ENCODE results near the gene CERCAM.
A peak's percentile ranks its signal among the peaks of the same experiment; 100 is the strongest.
"Not testable (repeated sequence)": the region's sequence is repeated elsewhere in the genome, so short reads cannot be mapped to it uniquely, and the experiment has no call there.

The CERCAM gene

DNA sequence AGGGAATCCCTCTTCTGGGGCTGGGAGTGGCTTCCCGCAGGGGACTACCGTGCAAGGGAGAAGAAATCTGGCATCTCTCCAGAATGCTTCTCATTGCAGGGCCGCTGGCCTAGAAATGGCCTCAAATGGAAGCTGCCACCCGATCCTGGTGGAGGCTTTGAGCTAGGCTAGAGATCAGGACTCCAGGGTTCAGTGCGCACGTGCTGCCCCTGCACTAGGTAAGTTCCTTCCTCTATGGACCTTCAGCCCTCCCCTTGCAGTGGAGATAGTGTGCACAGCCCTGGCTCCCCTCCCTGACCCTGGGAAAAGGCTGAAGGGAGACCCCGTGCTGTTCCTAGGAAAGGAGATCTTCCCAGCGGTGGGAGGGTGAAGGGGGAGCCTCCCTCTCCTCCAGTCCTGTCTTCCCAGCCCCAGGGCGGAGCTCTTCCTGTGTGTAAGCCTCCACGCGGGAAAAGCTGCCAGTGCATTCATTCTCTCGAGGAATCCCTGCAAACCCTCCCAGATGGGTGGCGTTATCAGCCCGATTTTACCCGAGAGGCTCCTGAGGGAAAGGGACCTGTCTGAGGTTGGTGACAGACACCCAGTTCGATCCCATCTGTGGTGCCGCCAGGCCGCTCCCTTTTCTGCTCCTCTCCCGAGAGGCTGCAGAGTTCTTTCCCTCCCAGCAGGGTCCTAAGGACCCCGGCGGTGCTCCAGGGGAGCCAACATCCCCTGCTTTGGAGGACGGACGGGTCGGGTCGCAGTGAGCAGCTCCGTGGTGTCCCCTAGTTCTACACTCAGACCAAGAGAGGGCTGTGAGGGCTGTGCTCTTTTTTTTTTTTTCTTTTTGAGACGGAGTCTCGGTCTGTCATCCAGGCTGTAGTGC lies 1.4 kb upstream of the CERCAM start:
- Histone ChIP-seq H3K27me3 (ENCODE audit: low read depth) (no peaks in the 10 kb centered on the region), H3K4me3 (peak overlapping the region; percentile 76)
- in situ Hi-C loops (cut with MboI; ENCODE audit: low sequenced_read_pairs): no loop called here

DNA sequence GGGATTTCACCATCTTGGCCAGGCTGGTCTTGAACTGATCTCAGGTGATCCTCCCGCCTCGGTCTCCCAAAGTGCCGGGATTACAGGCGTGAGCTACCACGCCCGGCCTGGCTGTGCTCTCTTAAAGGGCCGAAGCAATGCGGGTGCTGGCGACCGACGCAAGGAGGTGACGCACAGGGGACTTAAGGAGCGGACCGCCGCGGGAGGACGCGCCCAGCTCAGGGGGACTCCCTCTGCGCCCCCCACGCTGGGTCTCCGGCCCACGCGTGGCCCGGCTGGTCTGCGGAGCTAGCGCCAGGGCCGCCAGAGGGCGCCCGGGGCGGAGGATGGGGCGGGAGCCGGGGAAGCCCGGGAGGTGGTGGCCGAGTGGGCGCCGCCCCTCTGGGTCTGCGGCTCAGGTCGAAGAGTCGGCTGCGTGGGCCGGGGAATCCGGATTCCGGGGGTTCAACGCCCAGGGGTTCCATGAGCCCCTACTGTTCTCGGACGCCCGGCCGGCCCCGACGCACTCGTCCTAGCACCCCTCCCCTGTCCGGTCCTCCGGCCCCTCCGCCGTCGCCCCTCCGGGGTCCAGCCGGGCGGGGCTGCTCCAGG lies 502 bp upstream of the CERCAM start:
- no peaks in the 10 kb centered on the region for H3K9me3 ChIP-seq
- peak overlapping the region; percentile 76 for H3K4me3 ChIP-seq
- H3K36me3 ChIP-seq (replicated peaks): peaks cover 7% of the 10 kb centered on the region; the same call in 1 of the 2 replicates
- no peaks in the 10 kb centered on the region for H3K27me3 ChIP-seq (ENCODE audit: low read depth)
- peaks cover 16% of the 10 kb centered on the region for H3K4me1 ChIP-seq
- DNase-seq (ENCODE audit: low spot score in 2 of 2): peak; percentile 56 to 85
- in situ Hi-C loops (cut with MboI; ENCODE audit: low sequenced_read_pairs): no loop called here

More for the DNA sequence above, 1.4 kb upstream of the CERCAM start:
- Histone ChIP-seq H3K36me3 (replicated peaks) (peaks cover 6% of the 10 kb centered on the region; the same call in 1 of the 2 replicates), H3K9me3 (no peaks in the 10 kb centered on the region), H3K4me1 (peaks cover 16% of the 10 kb centered on the region)
- DNase-seq (ENCODE audit: low spot score in 2 of 2): peak in 1 of 2 experiments; percentile 58

DNA sequence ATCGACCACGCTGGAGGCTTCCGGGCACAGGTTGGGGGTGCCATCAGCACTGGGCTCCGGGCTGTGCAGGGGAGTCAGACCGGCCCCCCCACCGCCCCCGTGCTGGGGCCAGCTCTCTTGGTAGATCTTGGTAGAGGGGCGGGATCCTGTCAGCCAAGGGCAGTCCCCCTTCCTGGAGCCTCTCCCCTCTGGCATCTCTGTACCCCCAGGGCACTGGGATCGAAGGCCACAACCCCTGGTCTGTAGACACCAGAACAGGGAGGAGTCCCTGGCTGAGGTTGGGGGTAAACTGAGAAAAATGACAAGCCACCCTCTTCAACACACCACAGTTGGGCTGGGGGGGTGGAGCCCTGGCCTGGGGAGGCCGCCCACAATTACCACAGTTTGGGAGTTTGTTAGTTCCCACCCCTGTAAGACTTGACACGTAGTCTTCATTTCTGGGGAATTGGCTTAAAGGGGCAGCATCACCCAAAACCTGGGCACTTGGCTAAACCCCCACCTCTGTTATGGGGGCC lies 882 bp downstream of the CERCAM start:
- DNase-seq (ENCODE audit: low spot score in 2 of 2): peak in 1 of 2 experiments; percentile 48
- H3K4me3 ChIP-seq: peak overlapping the region; percentile 76
- no peaks in the 10 kb centered on the region for H3K9me3 ChIP-seq
- H3K4me1 ChIP-seq: peaks cover 16% of the 10 kb centered on the region
- H3K27me3 ChIP-seq (ENCODE audit: low read depth): no peaks in the 10 kb centered on the region
- in situ Hi-C loops (cut with MboI; ENCODE audit: low sequenced_read_pairs): no loop called here
- peaks cover 7% of the 10 kb centered on the region; the same call in 1 of the 2 replicates for H3K36me3 ChIP-seq (replicated peaks)

DNA sequence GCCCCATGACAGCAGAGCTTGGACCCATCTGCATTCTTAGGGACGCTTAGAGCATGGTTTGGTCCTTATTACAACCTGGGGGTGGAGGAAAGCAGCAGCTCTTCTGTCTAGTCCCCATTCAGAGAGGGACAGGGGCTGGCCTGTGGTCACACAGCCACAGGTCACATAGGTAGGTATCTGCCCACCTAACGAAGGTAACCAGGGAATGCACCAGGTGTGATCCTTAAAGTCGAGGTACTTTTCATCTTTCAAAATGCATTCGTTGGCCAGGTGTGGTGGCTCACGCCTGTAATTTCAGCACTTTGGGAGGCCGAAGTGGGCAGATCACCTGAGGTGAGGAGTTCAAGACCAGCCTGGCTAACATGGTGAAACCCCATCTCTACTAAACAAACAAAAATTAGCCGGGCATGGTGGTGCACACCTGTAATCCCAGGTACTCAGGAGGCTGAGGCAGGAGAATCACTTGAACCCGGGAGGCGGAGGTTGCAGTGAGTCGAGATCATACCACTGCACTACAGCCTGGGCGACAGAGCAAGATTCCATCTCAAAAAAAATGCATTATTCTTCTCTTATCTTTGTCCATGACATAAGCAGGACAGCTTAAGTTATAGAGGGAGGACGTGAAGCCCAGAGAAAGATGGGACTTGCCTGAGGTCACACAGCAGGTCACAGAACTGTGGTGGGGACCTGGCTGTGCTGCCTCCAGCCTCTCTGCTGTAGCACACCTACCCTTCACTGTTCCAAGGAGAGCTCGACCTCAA lies 1.5 kb downstream of the CERCAM start:
- H3K36me3 ChIP-seq (replicated peaks); in situ Hi-C loops (cut with MboI; ENCODE audit: low sequenced_read_pairs); DNase-seq (ENCODE audit: low spot score in 2 of 2); H3K27me3 ChIP-seq (ENCODE audit: low read depth); H3K9me3 ChIP-seq: not testable (repeated sequence)
- peaks cover 16% of the 10 kb centered on the region for H3K4me1 ChIP-seq
- H3K4me3 ChIP-seq: peak overlapping the region; percentile 76

DNA sequence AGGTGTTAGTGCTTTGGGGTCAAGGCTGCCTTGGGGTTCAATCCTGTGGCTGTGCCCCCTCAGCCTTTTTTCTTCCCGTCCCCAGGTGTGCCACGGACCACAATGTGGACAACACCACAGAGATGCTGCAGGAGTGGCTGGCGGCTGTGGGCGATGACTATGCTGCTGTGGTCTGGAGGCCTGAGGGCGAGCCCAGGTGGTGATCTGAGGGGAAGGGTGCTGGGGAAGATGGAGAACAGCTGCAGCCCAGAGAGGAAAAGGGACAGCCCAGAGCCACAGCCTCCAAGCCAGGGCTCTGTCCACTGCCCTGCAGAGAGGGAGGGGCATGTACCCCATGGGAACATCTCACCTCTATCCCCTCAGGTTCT lies 2.1 kb downstream of the CERCAM start:
- no peak for DNase-seq (ENCODE audit: low spot score in 2 of 2)
- Histone ChIP-seq H3K36me3 (replicated peaks) (peaks cover 7% of the 10 kb centered on the region; the same call in 1 of the 2 replicates), H3K27me3 (ENCODE audit: low read depth) (no peaks in the 10 kb centered on the region), H3K4me3 (no peak overlapping the region), H3K4me1 (peaks cover 16% of the 10 kb centered on the region), H3K9me3 (no peaks in the 10 kb centered on the region)
- in situ Hi-C loops (cut with MboI; ENCODE audit: low sequenced_read_pairs): no loop called here

DNA sequence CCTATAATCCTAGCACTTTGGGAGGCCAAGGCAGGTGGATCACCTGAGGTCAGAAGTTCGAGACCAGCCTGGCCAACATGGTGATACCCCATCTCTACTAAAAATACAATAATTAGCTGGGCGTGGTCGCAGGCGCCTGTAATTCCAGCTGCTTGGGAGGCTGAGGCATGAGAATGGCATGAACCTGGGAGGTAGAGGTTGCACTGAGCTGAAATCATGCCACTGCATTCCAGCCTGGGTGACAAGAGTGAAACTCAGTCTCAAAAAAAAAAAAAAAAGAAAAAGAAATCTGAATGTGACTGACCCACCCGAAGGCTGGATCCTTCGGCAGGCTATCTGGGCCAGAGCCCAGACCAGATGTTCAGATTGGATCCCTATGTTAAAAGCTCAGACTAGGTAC lies 2.7 kb downstream of the CERCAM start:
- peaks cover 16% of the 10 kb centered on the region for H3K4me1 ChIP-seq
- H3K27me3 ChIP-seq (ENCODE audit: low read depth); H3K9me3 ChIP-seq; H3K36me3 ChIP-seq (replicated peaks); H3K4me3 ChIP-seq; in situ Hi-C loops (cut with MboI; ENCODE audit: low sequenced_read_pairs); DNase-seq (ENCODE audit: low spot score in 2 of 2): not testable (repeated sequence)

DNA sequence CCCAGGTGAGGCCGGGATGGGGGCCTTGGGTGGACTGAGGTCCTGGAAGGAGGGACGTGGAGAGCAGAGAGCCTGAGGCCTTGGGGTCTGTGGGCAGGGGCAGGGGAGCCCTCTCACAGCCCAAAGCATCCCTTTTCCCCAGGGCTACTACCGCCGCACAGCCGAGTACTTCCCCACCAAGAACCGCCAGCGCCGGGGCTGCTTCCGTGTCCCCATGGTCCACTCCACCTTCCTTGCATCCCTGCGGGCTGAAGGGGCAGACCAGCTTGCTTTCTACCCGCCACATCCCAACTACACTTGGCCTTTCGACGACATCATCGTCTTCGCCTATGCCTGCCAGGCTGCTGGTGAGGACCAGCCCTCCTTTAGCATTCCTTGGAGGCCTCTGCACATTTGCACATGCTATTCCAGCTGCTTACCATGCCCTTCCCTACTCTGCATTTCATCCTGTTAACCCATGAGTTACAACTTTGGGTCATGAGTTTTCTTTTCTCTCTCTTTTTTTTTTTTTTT lies 3.7 kb downstream of the CERCAM start:
- no peak for DNase-seq (ENCODE audit: low spot score in 2 of 2)
- in situ Hi-C loops (cut with MboI; ENCODE audit: low sequenced_read_pairs): no loop called here
- peaks cover 7% of the 10 kb centered on the region; the same call in 1 of the 2 replicates for H3K36me3 ChIP-seq (replicated peaks)
- peaks cover 10% of the 10 kb centered on the region for H3K4me1 ChIP-seq
- H3K27me3 ChIP-seq (ENCODE audit: low read depth): no peaks in the 10 kb centered on the region
- no peaks in the 10 kb centered on the region for H3K9me3 ChIP-seq
- no peak overlapping the region for H3K4me3 ChIP-seq

DNA sequence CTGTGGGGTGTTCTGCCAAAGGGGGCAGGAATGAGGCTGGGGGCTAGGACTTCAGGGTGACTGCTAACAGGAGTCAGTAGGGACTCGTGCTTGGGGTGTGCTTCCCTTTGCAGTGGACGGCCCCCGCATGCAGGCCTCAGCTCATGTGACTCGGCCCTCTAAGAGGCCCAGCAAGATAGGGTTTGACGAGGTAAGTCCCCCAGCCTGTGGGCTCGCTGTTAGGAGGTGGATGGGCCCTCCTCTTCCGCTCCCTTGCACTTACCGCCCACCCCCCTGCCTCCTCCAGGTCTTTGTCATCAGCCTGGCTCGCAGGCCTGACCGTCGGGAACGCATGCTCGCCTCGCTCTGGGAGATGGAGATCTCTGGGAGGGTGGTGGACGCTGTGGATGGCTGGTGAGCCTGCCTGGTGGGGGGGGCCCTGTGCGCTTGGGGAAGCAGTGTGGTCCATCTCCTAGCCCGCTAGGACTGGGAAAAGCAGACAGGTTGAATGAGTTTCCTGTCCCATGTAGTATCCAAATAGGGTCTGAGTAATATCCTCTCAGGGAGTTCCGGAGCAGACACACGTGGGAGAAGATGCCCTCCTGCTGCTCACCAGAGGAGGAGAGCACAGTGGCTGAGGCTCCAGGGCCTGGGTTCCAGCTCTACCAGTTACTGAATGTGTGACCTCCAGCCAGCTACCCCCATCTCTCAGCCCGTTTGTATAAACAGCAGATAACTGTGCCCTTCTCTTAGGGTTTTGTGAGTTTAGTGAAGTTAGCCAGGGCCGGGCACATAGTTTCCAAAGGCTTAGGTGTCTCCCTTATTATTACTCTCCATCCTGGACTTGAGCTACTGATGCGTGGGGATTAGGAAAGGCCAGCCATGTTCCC lies 8.2 kb downstream of the CERCAM start:
- in situ Hi-C loops (cut with MboI; ENCODE audit: low sequenced_read_pairs): no loop called here
- Histone ChIP-seq H3K9me3 (no peaks in the 10 kb centered on the region), H3K4me3 (no peak overlapping the region), H3K36me3 (replicated peaks) (peaks cover 6% of the 10 kb centered on the region), H3K27me3 (ENCODE audit: low read depth) (no peaks in the 10 kb centered on the region), H3K4me1 (no peaks in the 10 kb centered on the region)
- DNase-seq (ENCODE audit: low spot score in 2 of 2): no peak

DNA sequence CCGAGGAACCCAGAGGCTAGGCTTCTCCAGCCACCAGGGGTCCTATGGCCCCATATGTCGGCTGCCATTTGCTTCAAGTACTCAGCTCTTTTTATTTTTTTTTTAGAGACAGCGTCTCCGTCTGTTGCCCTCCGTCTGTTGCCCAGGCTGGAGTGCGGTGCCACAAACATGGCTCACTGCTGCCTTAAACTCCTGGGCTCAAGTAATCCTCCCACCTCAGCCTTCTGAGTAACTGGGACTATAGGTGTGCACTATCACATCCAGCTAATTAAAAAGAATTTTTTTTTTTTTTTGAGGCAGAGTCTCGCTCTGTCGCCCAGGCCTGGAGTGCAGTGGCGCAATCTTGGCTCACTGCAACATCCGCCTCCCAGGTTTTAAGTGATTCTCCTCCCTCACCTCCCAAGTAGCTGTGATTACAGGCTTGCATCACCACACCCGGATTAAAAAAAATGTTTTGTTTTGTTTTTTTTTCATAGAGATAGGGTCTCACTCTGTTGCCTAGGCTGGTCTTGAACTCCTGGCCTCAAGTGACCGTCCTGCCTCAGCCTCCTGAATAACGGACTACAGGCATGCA lies 8.9 kb downstream of the CERCAM start:
- no peaks in the 10 kb centered on the region for H3K9me3 ChIP-seq
- H3K36me3 ChIP-seq (replicated peaks): peaks cover 3% of the 10 kb centered on the region
- DNase-seq (ENCODE audit: low spot score in 2 of 2): no peak
- in situ Hi-C loops (cut with MboI; ENCODE audit: low sequenced_read_pairs): no loop called here
- H3K27me3 ChIP-seq (ENCODE audit: low read depth): no peaks in the 10 kb centered on the region
- H3K4me3 ChIP-seq: no peak overlapping the region
- no peaks in the 10 kb centered on the region for H3K4me1 ChIP-seq

DNA sequence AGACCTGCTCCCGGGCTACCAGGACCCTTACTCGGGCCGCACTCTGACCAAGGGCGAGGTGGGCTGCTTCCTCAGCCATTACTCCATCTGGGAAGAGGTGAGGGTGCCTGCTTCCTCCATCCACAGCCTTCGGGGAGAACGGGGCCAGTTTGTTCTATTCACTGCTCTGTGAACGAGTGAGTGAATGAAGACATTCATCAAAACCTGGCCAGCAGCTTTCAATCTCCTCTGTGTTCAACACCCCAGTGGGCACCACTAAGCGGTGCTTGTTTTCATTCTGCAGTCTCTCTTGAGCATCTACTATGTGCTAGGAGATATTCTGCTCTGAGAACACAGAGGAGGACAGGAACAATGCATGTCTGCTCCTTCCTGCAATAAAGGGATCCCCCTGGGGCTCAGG lies 10.6 kb downstream of the CERCAM start:
- Histone ChIP-seq H3K4me1 (no peaks in the 10 kb centered on the region), H3K9me3 (no peaks in the 10 kb centered on the region), H3K27me3 (ENCODE audit: low read depth) (no peaks in the 10 kb centered on the region), H3K4me3 (no peak overlapping the region), H3K36me3 (replicated peaks) (peaks cover 3% of the 10 kb centered on the region)
- in situ Hi-C loops (cut with MboI; ENCODE audit: low sequenced_read_pairs): no loop called here
- DNase-seq (ENCODE audit: low spot score in 2 of 2): no peak

DNA sequence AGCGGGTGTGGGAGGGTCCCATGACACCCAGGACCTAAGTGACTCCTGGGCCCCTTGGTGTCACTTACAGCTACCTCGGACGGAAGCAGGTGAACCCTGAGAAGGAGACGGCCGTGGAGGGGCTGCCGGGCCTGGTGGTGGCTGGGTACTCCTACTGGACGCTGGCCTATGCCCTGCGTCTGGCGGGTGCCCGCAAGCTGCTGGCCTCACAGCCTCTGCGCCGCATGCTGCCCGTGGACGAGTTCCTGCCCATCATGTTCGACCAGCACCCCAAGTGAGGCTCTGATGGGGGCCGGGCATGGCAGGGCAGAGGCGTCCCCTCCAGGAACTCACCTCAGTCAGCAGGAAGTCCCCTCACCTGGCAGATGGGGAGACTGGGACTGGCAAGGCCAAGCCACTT lies 13.7 kb downstream of the CERCAM start:
- H3K4me3 ChIP-seq: no peak overlapping the region
- in situ Hi-C loops (cut with MboI; ENCODE audit: low sequenced_read_pairs): no loop called here
- no peaks in the 10 kb centered on the region for H3K27me3 ChIP-seq (ENCODE audit: low read depth)
- peaks cover 4% of the 10 kb centered on the region for H3K4me1 ChIP-seq
- H3K36me3 ChIP-seq (replicated peaks): peaks cover 3% of the 10 kb centered on the region
- DNase-seq (ENCODE audit: low spot score in 2 of 2): no peak
- no peaks in the 10 kb centered on the region for H3K9me3 ChIP-seq

DNA sequence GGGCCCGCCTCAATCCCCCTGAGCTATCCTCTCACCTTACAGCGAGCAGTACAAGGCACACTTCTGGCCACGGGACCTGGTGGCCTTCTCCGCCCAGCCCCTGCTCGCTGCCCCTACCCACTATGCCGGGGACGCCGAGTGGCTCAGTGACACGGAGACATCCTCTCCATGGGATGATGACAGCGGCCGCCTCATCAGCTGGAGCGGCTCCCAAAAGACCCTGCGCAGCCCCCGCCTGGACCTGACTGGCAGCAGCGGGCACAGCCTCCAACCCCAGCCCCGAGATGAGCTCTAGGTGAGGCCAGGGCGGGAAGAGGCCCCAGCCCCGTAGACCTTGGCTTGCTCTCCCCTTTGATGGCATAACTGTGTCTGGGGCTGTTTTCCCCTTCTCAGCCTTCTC lies 15.0 kb downstream of the CERCAM start:
- no peak for DNase-seq (ENCODE audit: low spot score in 2 of 2)
- peaks cover 4% of the 10 kb centered on the region for H3K4me1 ChIP-seq
- in situ Hi-C loops (cut with MboI; ENCODE audit: low sequenced_read_pairs): no loop called here

More for the DNA sequence above, 15.0 kb downstream of the CERCAM start:
- H3K27me3 ChIP-seq (ENCODE audit: low read depth): no peaks in the 10 kb centered on the region
- no peak overlapping the region for H3K4me3 ChIP-seq
- peaks cover 3% of the 10 kb centered on the region for H3K36me3 ChIP-seq (replicated peaks)
- H3K9me3 ChIP-seq: no peaks in the 10 kb centered on the region
